H1 (cell line): ENCODE results near the gene SPTLC3. TPM values are rescaled to one million over a fixed set of nuclear protein-coding genes. Genes with fewer than 3 reads are reported as not detected.

ENCODE experiments used
- CTCF ChIA-PET: fragments of 300-600 bp; sonication (Branson Sonifier 250); formaldehyde crosslinking; loops from one replicate; lab custom pipeline; 2021; ENCODE audit not compliant: partially characterized antibody; lab: Charles Lee
- POLR2A ChIA-PET: fragments of 300-600 bp; sonication (Branson Sonifier 250); formaldehyde crosslinking; loops from one replicate; lab custom pipeline; 2021; ENCODE audit warnings: inconsistent platforms; ENCODE audit not compliant: partially characterized antibody; lab: Charles Lee
- DNase-seq, 2 experiments: peaks; one replicate each; pipeline versions ENCODE4 v3.0.0 to v3.0.0-alpha.2; 2010 to 2022; ENCODE audit warnings: low spot score in 2 of 2, low read depth in 1 of 2, mixed read lengths in 1 of 2
- FAIRE-seq: peaks from 2 replicates; lab custom pipeline; 2011; peaks lifted over from hg19 to GRCh38; lab: Jason Lieb, UNC
- H2AFZ ChIP-seq: 2 replicates; pipeline ENCODE4 v1.8.1; 2012; ENCODE audit warnings: low read length, inconsistent platforms
- H2AK5ac ChIP-seq: 2 replicates; pipeline ENCODE4 v1.6.1; 2013; ENCODE audit warnings: low read depth, low read length
- H2BK120ac ChIP-seq: replicated peaks from 2 replicates; pipeline ENCODE3; 2013; ENCODE audit warnings: low read depth, low read length, inconsistent platforms
- H2BK12ac ChIP-seq: 2 replicates; pipeline ENCODE4 v1.6.1; 2013; ENCODE audit warnings: low read depth, low read length
- H2BK15ac ChIP-seq: 2 replicates; pipeline ENCODE4 v1.6.1; 2013; ENCODE audit warnings: low read length
- H2BK20ac ChIP-seq: 2 replicates; pipeline ENCODE4 v1.6.1; 2013; ENCODE audit warnings: low read length
- H2BK5ac ChIP-seq: 2 replicates; pipeline ENCODE4 v1.6.1; 2013; ENCODE audit warnings: low read depth, low read length
- H3K14ac ChIP-seq: 2 replicates; pipeline ENCODE4 v1.6.1; 2013; ENCODE audit warnings: inconsistent platforms; ENCODE audit not compliant: insufficient read length
- H3K18ac ChIP-seq: 2 replicates; pipeline ENCODE4 v1.6.1; 2013; ENCODE audit warnings: low read length; ENCODE audit errors: extremely low read depth
- H3K23ac ChIP-seq: 2 replicates; pipeline ENCODE4 v1.6.1; 2013; ENCODE audit warnings: inconsistent platforms; ENCODE audit not compliant: insufficient read length
- H3K23me2 ChIP-seq: 2 replicates; pipeline ENCODE4 v1.6.1; 2013; ENCODE audit warnings: low read depth, low read length
- H3K27ac ChIP-seq: 2 replicates; pipeline ENCODE4 v1.6.1; 2011; ENCODE audit warnings: low read depth, low read length, inconsistent platforms
- H3K27me3 ChIP-seq, 4 experiments: replicated peaks in 1 of 4; 1 replicate in 1 of 4; 2 replicates in 3 of 4; pipeline versions ENCODE4 v1.6.1 to v1.8.1; 2011 to 2013; ENCODE audit warnings: low read length in 3 of 4, mild to moderate bottlenecking in 3 of 4, inconsistent platforms in 2 of 4, mixed read lengths in 2 of 4, moderate library complexity in 1 of 4; ENCODE audit not compliant: control insufficient read depth in 3 of 4, insufficient read depth in 3 of 4; ENCODE audit errors: extremely low read depth in 1 of 4
- H3K36me3 ChIP-seq, 4 experiments: 2 replicates each; pipeline versions ENCODE4 v1.6.1 to v1.8.1; 2011 to 2013; ENCODE audit warnings: mild to moderate bottlenecking in 4 of 4, low read length in 3 of 4, moderate library complexity in 2 of 4, control low read depth in 1 of 4, inconsistent platforms in 1 of 4; ENCODE audit not compliant: insufficient read depth in 4 of 4, control insufficient read depth in 2 of 4
- H3K4ac ChIP-seq: replicated peaks from 2 replicates; pipeline ENCODE3; 2013; ENCODE audit warnings: low read length, low read depth, mixed read lengths, inconsistent platforms; ENCODE audit not compliant: insufficient read length
- H3K4me1 ChIP-seq, 4 experiments: replicated peaks in 1 of 4; 1 replicate in 1 of 4; 2 replicates in 3 of 4; pipeline versions ENCODE4 v1.6.1 to v1.8.1; 2011 to 2013; ENCODE audit warnings: low read length in 3 of 4, inconsistent platforms in 2 of 4, mixed read lengths in 1 of 4; ENCODE audit not compliant: insufficient read depth in 4 of 4, control insufficient read depth in 3 of 4
- H3K4me2 ChIP-seq, 2 experiments: 2 replicates each; pipeline versions ENCODE4 v1.6.1 to v1.8.1; 2011 to 2013; ENCODE audit warnings: low read depth in 2 of 2, low read length in 2 of 2, control low read depth in 1 of 2, inconsistent platforms in 1 of 2, mild to moderate bottlenecking in 1 of 2; ENCODE audit not compliant: insufficient read depth in 1 of 2
- H3K4me3 ChIP-seq, 4 experiments: fragments of 200-600, 300-600 bp in 1 of 4; sonication (generic), shearing (Covaris generic), sonication (Bioruptor Twin) in 1 of 4; 2 replicates each; pipeline versions ENCODE4 v1.5.1 to v1.8.1; 2011 to 2016; ENCODE audit warnings: low read length in 4 of 4, low read depth in 3 of 4, control low read depth in 2 of 4, inconsistent platforms in 2 of 4, mild to moderate bottlenecking in 2 of 4, mixed read lengths in 1 of 4, moderate library complexity in 1 of 4; ENCODE audit not compliant: insufficient read depth in 2 of 4; ENCODE audit errors: extremely low read depth in 1 of 4
- H3K56ac ChIP-seq: replicated peaks from 2 replicates; pipeline ENCODE3; 2013; ENCODE audit warnings: low read depth, mild to moderate bottlenecking, mixed read lengths, low read length, inconsistent platforms; ENCODE audit not compliant: insufficient read length
- H3K79me1 ChIP-seq: 2 replicates; pipeline ENCODE4 v1.6.1; 2013; ENCODE audit warnings: low read depth, low read length, control low read depth
- H3K79me2 ChIP-seq, 2 experiments: 2 replicates each; pipeline versions ENCODE4 v1.6.1 to v1.8.1; 2012 to 2013; ENCODE audit warnings: low read length in 2 of 2, mild to moderate bottlenecking in 2 of 2, inconsistent platforms in 1 of 2; ENCODE audit not compliant: insufficient read depth in 2 of 2, control insufficient read depth in 1 of 2
- H3K9ac ChIP-seq, 4 experiments: replicated peaks in 1 of 4; 1 replicate in 1 of 4; 2 replicates in 3 of 4; pipeline versions ENCODE4 v1.6.1 to v1.8.1; 2011 to 2013; ENCODE audit warnings: low read depth in 3 of 4, low read length in 3 of 4, control low read depth in 2 of 4, mild to moderate bottlenecking in 2 of 4, moderate library complexity in 2 of 4, inconsistent platforms in 1 of 4; ENCODE audit errors: extremely low read depth in 1 of 4
- H3K9me3 ChIP-seq, 2 experiments: 2 replicates each; pipeline versions ENCODE4 v1.6.1 to v1.8.1; 2012 to 2013; ENCODE audit warnings: mild to moderate bottlenecking in 2 of 2, moderate library complexity in 2 of 2, control low read depth in 1 of 2, inconsistent platforms in 1 of 2, low read depth in 1 of 2, low read length in 1 of 2, mixed read lengths in 1 of 2; ENCODE audit not compliant: insufficient read depth in 2 of 2
- H4K20me1 ChIP-seq, 2 experiments: replicated peaks in 1 of 2; 2 replicates each; pipeline versions ENCODE3 to v1.8.1; 2011 to 2013; ENCODE audit warnings: inconsistent platforms in 2 of 2, low read length in 2 of 2, mild to moderate bottlenecking in 1 of 2; ENCODE audit not compliant: insufficient read depth in 2 of 2, control insufficient read depth in 1 of 2
- H4K5ac ChIP-seq: 2 replicates; pipeline ENCODE4 v1.6.1; 2013; ENCODE audit warnings: low read length, low read depth, mixed read lengths, inconsistent platforms; ENCODE audit not compliant: insufficient read length
- H4K8ac ChIP-seq: 2 replicates; pipeline ENCODE4 v1.8.0; 2013; ENCODE audit warnings: mild to moderate bottlenecking, moderate library complexity, low read length, inconsistent platforms; ENCODE audit not compliant: insufficient read depth; ENCODE audit errors: extremely low read depth
- H4K91ac ChIP-seq: replicated peaks from 2 replicates; pipeline ENCODE3; 2013; ENCODE audit warnings: low read length, mixed read lengths, inconsistent platforms; ENCODE audit not compliant: insufficient read length
- E2F6 ChIP-seq: IDR thresholded peaks from 2 replicates; pipeline ENCODE4 v1.6.1; 2012; ENCODE audit warnings: inconsistent platforms
- KDM5A ChIP-seq: fragments of 200-600 bp; IDR thresholded peaks from 2 replicates; pipeline ENCODE4 v1.7.1; 2012; ENCODE audit warnings: mild to moderate bottlenecking, low read length, inconsistent platforms, mixed read lengths
- NRF1 ChIP-seq: IDR thresholded peaks from 2 replicates; pipeline ENCODE4 v1.6.1; 2011; ENCODE audit warnings: mild to moderate bottlenecking, low read depth, low read length, improper control_type of control experiment
- WGBS, 2 experiments: shearing (Covaris generic) in 1 of 2; methylation state at CpG; one replicate each; pipeline versions ENCODE4 v1.1.6 to v1.1.7; 2013 to 2015; ENCODE audit warnings: low lambda C conversion rate in 2 of 2, mixed read lengths in 2 of 2, inconsistent platforms in 1 of 2, low coverage in 1 of 2, missing lambda C conversion rate in 1 of 2; ENCODE audit not compliant: insufficient replicate concordance in 2 of 2, insufficient coverage in 1 of 2, insufficient read length in 1 of 2; ENCODE audit errors: extremely low coverage in 1 of 2, missing lambda C conversion rate in 1 of 2; 5-methylcytosine and 5-hydroxymethylcytosine counted together
- polyA plus RNA-seq, 7 experiments: library from polyadenylated mRNA; depleted of rRNA in 3 of 7; stranded (reverse) in 5 of 7; unstranded in 2 of 7; fragments of >200 nt in 5 of 7; fragments of 200-250 nt in 2 of 7; gene quantifications; 1 replicate in 5 of 7; 2 replicates in 1 of 7; 4 replicates in 1 of 7; pipeline versions ENCODE4 v1.2.1 to v1.2.3, GENCODE V29; 2011 to 2013; ENCODE audit warnings: missing spikeins in 2 of 7, mixed read lengths in 2 of 7
- total RNA-seq: library from RNA; stranded (reverse); fragmentation: NEBNext Ultra II Directional; extraction: Animal tissue kit (Norgen Biotek cat#: 25700); gene quantifications from 2 replicates; pipeline ENCODE4 v1.2.1, GENCODE V29; 2021

Gene SPTLC3
- total and polyA plus RNA-seq, 2 of the 8 experiments (the other 6 are each of a cell fraction or from before 2014, with no cell fraction given) = 0.23 to 0.82 TPM

DNA sequence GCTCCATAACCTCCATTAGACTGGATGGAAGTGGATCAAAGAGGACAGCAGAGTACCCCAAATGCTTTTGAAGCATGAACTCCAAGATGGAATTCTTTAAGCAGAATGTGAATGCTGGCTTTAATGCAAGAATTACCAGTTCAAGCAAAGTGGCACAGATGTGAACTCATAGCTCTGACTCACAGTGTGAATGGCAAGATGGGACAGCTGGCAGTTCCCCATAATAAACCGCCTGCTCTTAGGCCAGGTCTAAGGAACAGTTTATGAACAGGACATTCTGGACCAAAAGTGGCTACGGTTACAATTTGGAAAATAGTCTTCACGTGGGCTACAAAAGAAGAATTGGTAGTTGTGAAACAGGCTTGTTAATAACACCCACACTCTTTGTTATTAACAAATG lies 76.5 kb downstream of the SPTLC3 start:
- no peak overlapping the region for H4K5ac ChIP-seq
- no peak overlapping the region for H3K27ac ChIP-seq
- H4K8ac ChIP-seq = no peak overlapping the region
- H3K14ac ChIP-seq = no peak overlapping the region
- WGBS, 2 experiments = 93% methylated on average over 3 of the region's 3 CpGs; no CpG with 5 or more reads in 1 of the 2 experiments
- no peak overlapping the region for H2BK120ac ChIP-seq
- no peaks in the 10 kb centered on the region for H3K9me3 ChIP-seq
- H3K79me2 ChIP-seq = no peaks in the 10 kb centered on the region
- H3K4me2 ChIP-seq = no peak overlapping the region
- H3K9ac ChIP-seq = no peak overlapping the region
- H4K91ac ChIP-seq = no peak overlapping the region
- no peak for DNase-seq
- no peak overlapping the region for H3K23ac ChIP-seq
- no peak overlapping the region for H3K56ac ChIP-seq
- no peak overlapping the region for H2BK5ac ChIP-seq
- no peak overlapping the region for H2BK12ac ChIP-seq
- no peak overlapping the region for H3K4me3 ChIP-seq
- no peak overlapping the region for H3K18ac ChIP-seq
- H2BK20ac ChIP-seq = no peak overlapping the region
- H3K23me2 ChIP-seq = no peaks in the 10 kb centered on the region
- H3K79me1 ChIP-seq = no peaks in the 10 kb centered on the region
- no peak for FAIRE-seq
- no peaks in the 10 kb centered on the region for H3K4me1 ChIP-seq
- ChIA-PET CTCF (interaction anchor here (1.9 kb wide), 1 partner anchor 17 kb away, joined by 10 read pairs; no protein-coding TSS in a partner anchor), POLR2A (no interaction called here)
- H3K4ac ChIP-seq = no peak overlapping the region
- no peaks in the 10 kb centered on the region for H3K27me3 ChIP-seq
- no peak overlapping the region for H2AFZ ChIP-seq
- no peak for TF ChIP-seq KDM5A
- no peak for TF ChIP-seq NRF1
- TF ChIP-seq E2F6 = no peak
- no peak overlapping the region for H2BK15ac ChIP-seq
- no peaks in the 10 kb centered on the region for H4K20me1 ChIP-seq
- H2AK5ac ChIP-seq = no peak overlapping the region
- no peaks in the 10 kb centered on the region for H3K36me3 ChIP-seq
